ENCODE measurements around the gene RCOR3. TPM values are rescaled to one million over a fixed set of nuclear protein-coding genes. Genes with fewer than 3 reads are reported as not detected.

RCOR3 gene
- total and polyA plus RNA-seq, 2 donors from 2014 or later: 19.8 to 64.9 TPM

DNA sequence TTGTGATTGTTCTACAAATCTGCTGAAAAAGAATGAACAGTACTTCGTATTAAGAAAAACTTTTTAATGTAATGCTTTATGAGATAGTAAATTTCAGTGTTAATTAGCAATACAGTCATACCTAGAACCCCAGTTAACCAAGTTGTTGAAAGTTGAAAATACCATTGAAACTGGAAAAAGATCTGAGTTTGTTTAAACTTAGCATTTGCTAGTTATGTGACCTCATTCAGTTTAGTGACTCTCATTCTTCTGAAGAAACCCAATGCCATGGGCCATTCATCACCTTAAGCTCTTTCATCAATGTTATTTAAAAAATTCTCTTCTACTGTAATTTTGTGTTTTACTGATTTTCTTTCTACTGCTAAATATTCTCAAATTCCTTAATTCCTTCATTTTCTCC, 20.2 kb downstream of the RCOR3 start:
- Histone ChIP-seq H3K4me1 (ENCODE audit: control insufficient read depth in 2 of 3, insufficient read depth in 2 of 3, low read depth in 1 of 3, low read length in 3 of 3) (peaks cover 0 to 9% (median 0%) of the 10 kb centered on the region in 3 donors), H3K27me3 (ENCODE audit: control insufficient read depth, insufficient read depth, low read length) (no peaks in the 10 kb centered on the region), H3K36me3 (ENCODE audit: control insufficient read depth in 2 of 3, insufficient read depth in 3 of 3, low read length in 3 of 3) (peaks cover 13 to 29% (median 17%) of the 10 kb centered on the region in 3 donors), H3K27ac (ENCODE audit: low read depth in 2 of 2, low read length in 2 of 2) (no peak overlapping the region), H3K9ac (ENCODE audit: low read length in 3 of 3) (peak overlapping the region in 1 of 3 donors; percentile 7), H3K9me3 (ENCODE audit: control insufficient read depth in 2 of 3, insufficient read depth in 1 of 3, low read length in 3 of 3) (no peaks in the 10 kb centered on the region), H3K4me3 (ENCODE audit: low read length in 3 of 3) (no peak overlapping the region)
- no peak for FAIRE-seq
- TF ChIP-seq, protein P1, sequence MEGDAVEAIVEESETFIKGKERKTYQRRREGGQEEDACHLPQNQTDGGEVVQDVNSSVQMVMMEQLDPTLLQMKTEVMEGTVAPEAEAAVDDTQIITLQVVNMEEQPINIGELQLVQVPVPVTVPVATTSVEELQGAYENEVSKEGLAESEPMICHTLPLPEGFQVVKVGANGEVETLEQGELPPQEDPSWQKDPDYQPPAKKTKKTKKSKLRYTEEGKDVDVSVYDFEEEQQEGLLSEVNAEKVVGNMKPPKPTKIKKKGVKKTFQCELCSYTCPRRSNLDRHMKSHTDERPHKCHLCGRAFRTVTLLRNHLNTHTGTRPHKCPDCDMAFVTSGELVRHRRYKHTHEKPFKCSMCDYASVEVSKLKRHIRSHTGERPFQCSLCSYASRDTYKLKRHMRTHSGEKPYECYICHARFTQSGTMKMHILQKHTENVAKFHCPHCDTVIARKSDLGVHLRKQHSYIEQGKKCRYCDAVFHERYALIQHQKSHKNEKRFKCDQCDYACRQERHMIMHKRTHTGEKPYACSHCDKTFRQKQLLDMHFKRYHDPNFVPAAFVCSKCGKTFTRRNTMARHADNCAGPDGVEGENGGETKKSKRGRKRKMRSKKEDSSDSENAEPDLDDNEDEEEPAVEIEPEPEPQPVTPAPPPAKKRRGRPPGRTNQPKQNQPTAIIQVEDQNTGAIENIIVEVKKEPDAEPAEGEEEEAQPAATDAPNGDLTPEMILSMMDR (IDR thresholded peaks at IDR 0.05; ENCODE audit: borderline replicate concordance, extremely low read depth, insufficient read depth): no peak
- intact Hi-C loops (cut with DNase I): no loop called here
- no peak for DNase-seq

DNA sequence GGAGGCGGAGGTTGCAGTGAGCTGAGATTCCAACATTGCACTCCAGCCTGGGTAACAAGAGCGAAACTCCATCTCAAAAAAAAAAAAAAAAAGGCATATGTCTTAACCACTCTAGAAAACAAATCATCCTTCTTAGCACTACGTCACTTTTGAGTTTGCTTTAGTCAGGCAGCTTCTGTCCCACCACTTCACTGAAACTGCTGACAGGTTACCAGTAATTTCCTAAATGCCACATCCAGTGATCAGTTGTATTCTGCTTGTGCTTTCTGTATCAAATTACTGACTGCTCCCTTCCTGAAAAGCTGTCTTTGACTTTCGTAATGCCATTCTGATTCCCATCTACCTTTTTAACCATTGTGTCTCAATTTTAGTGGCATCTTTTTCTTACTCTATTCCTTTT, 21.7 kb downstream of the RCOR3 start:
- intact Hi-C loops (cut with DNase I): no loop called here

DNA sequence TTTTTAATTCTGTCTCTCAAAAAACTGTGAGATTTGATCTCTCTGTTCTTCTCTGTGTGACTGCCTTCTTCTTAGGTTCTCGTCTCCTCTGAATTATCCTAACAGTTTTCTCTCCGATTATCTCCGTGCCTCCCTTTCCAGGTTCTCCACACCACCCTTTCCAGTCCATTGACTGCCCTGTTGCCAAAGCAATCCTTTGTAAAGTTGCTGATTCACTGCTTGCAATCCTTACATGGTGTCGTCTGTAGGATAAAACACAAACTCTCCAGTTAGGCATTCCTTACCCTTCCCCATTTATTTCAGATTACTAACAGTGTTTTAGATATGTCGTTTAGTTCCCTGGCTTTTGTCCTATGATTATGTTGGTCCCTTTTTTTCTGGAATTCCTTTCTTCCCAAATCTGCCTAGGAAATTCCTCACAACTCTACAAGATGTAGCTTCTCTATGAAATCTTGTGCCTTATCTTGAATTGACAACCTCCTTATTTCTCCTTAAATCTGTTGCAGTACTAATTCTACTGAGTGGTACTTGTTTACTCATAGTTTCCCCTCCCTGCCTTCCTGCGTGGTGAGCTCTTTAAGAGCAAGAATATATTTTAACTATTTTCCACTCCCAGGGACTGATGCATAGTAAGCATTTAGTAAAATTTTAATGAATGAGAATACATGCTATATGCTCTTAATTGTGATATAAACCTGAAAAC, 22.3 kb downstream of the RCOR3 start:
- H3K27ac ChIP-seq (ENCODE audit: low read depth in 2 of 2, low read length in 2 of 2): no peak overlapping the region
- peaks cover 14 to 41% (median 20%) of the 10 kb centered on the region in 3 donors for H3K36me3 ChIP-seq (ENCODE audit: control insufficient read depth in 2 of 3, insufficient read depth in 3 of 3, low read length in 3 of 3)
- FAIRE-seq: no peak
- no peak overlapping the region for H3K4me3 ChIP-seq (ENCODE audit: low read length in 3 of 3)
- TF ChIP-seq, protein P1 (IDR thresholded peaks at IDR 0.05; ENCODE audit: borderline replicate concordance, extremely low read depth, insufficient read depth): no peak
- no peaks in the 10 kb centered on the region for H3K27me3 ChIP-seq (ENCODE audit: control insufficient read depth, insufficient read depth, low read length)
- no peaks in the 10 kb centered on the region for H3K4me1 ChIP-seq (ENCODE audit: control insufficient read depth in 2 of 3, insufficient read depth in 2 of 3, low read depth in 1 of 3, low read length in 3 of 3)
- H3K9me3 ChIP-seq (ENCODE audit: control insufficient read depth in 2 of 3, insufficient read depth in 1 of 3, low read length in 3 of 3): no peaks in the 10 kb centered on the region
- no peak overlapping the region for H3K9ac ChIP-seq (ENCODE audit: low read length in 3 of 3)
- intact Hi-C loops (cut with DNase I): no loop called here
- DNase-seq: peak in 2 of 5 donors; percentile 30 to 35

More for the DNA sequence above, 21.7 kb downstream of the RCOR3 start:
- TF ChIP-seq, protein P1 (IDR thresholded peaks at IDR 0.05; ENCODE audit: borderline replicate concordance, extremely low read depth, insufficient read depth): no peak
- Histone ChIP-seq H3K9ac (ENCODE audit: low read length in 3 of 3) (no peak overlapping the region), H3K36me3 (ENCODE audit: control insufficient read depth in 2 of 3, insufficient read depth in 3 of 3, low read length in 3 of 3) (peaks cover 17 to 41% (median 24%) of the 10 kb centered on the region in 3 donors), H3K27me3 (ENCODE audit: control insufficient read depth, insufficient read depth, low read length) (no peaks in the 10 kb centered on the region), H3K9me3 (ENCODE audit: control insufficient read depth in 2 of 3, insufficient read depth in 1 of 3, low read length in 3 of 3) (no peaks in the 10 kb centered on the region), H3K27ac (ENCODE audit: low read depth in 2 of 2, low read length in 2 of 2) (no peak overlapping the region), H3K4me3 (ENCODE audit: low read length in 3 of 3) (no peak overlapping the region), H3K4me1 (ENCODE audit: control insufficient read depth in 2 of 3, insufficient read depth in 2 of 3, low read depth in 1 of 3, low read length in 3 of 3) (peaks cover 0 to 1% (median 0%) of the 10 kb centered on the region in 3 donors)
- no peak for FAIRE-seq
- DNase-seq: no peak
